Measurements from ENCODE around the gene ACOT4.

DNA sequence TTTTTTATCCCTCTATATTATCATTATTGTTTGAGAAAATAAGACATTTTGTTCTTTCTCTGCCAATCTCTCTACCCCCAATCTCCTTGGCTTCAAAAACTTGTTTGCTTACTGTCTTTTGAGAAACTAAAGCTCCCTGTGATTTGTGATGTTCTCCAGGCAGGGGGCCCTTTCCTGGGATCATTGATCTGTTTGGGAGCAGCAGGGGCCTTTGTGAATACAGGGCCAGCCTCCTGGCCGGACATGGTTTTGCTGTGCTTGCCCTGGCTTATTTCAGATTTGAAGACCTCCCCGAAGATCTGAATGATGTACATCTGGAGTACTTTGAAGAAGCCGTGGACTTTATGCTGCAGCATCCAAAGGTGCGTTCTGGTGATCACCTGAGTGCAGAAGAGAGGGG, 25.2 kb downstream of the ACOT4 start:
- TF ChIP-seq, protein P1, sequence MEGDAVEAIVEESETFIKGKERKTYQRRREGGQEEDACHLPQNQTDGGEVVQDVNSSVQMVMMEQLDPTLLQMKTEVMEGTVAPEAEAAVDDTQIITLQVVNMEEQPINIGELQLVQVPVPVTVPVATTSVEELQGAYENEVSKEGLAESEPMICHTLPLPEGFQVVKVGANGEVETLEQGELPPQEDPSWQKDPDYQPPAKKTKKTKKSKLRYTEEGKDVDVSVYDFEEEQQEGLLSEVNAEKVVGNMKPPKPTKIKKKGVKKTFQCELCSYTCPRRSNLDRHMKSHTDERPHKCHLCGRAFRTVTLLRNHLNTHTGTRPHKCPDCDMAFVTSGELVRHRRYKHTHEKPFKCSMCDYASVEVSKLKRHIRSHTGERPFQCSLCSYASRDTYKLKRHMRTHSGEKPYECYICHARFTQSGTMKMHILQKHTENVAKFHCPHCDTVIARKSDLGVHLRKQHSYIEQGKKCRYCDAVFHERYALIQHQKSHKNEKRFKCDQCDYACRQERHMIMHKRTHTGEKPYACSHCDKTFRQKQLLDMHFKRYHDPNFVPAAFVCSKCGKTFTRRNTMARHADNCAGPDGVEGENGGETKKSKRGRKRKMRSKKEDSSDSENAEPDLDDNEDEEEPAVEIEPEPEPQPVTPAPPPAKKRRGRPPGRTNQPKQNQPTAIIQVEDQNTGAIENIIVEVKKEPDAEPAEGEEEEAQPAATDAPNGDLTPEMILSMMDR (IDR thresholded peaks at IDR 0.05) = no peak
- no peak for TF ChIP-seq POLR2A (IDR thresholded peaks at IDR 0.05)

All from body of pancreas (tissue), 4 donors.